Putamen (tissue), 1 donor: ENCODE measurements around the gene XYLT1.

ENCODE experiments used
- DNase-seq: peaks from one replicate; pipeline ENCODE4 v3.0.0-alpha.2; 2016; ENCODE audit warnings: low spot score

The XYLT1 gene

GRCh38 chr16:17372386-17372785 lies 98.4 kb downstream of the XYLT1 start:
- DNase-seq = no peak

- no peak for DNase-seq
Measured at GRCh38 chr16:17371299-17371698, 99.5 kb downstream of the XYLT1 start.

- DNase-seq = no peak
Measured at GRCh38 chr16:17370731-17371285, 100.0 kb downstream of the XYLT1 start.

GRCh38 chr16:17370223-17370707 lies 100.5 kb downstream of the XYLT1 start:
- DNase-seq = no peak

- peak; percentile 38 for DNase-seq
Measured at GRCh38 chr16:17369421-17370222, 101.1 kb downstream of the XYLT1 start.

- DNase-seq = no peak
Measured at GRCh38 chr16:17368951-17369350, 101.8 kb downstream of the XYLT1 start.

GRCh38 chr16:17368446-17368845 lies 102.3 kb downstream of the XYLT1 start:
- no peak for DNase-seq

GRCh38 chr16:17367923-17368322 lies 102.8 kb downstream of the XYLT1 start:
- DNase-seq = no peak

GRCh38 chr16:17367036-17367435 lies 103.7 kb downstream of the XYLT1 start:
- no peak for DNase-seq

GRCh38 chr16:17366299-17366961 lies 104.3 kb downstream of the XYLT1 start:
- DNase-seq = no peak

GRCh38 chr16:17365591-17366298 lies 105.0 kb downstream of the XYLT1 start:
- no peak for DNase-seq

GRCh38 chr16:17365211-17365541 lies 105.6 kb downstream of the XYLT1 start:
- no peak for DNase-seq

- DNase-seq = no peak
Measured at GRCh38 chr16:17364319-17365210, 106.2 kb downstream of the XYLT1 start.

- DNase-seq = no peak
Measured at GRCh38 chr16:17362946-17363345, 107.8 kb downstream of the XYLT1 start.

GRCh38 chr16:17362183-17362582 lies 108.6 kb downstream of the XYLT1 start:
- no peak for DNase-seq

GRCh38 chr16:17360693-17361122 lies 110.1 kb downstream of the XYLT1 start:
- DNase-seq = no peak

- DNase-seq = no peak
Measured at GRCh38 chr16:17359788-17360390, 110.9 kb downstream of the XYLT1 start.

GRCh38 chr16:17358846-17359245 lies 111.9 kb downstream of the XYLT1 start:
- DNase-seq = no peak

GRCh38 chr16:17358355-17358754 lies 112.4 kb downstream of the XYLT1 start:
- no peak for DNase-seq

- no peak for DNase-seq
Measured at GRCh38 chr16:17357307-17358062, 113.3 kb downstream of the XYLT1 start.
